HG03342 (cell line): ENCODE measurements around the gene TXNRD2.

Experiments used
- ATAC-seq: cut with Tn5 transposase; IDR thresholded peaks from one replicate; pipeline ENCODE4 v1.9.1; 2021; ENCODE audit warnings: mild to moderate bottlenecking, moderate library complexity; ENCODE audit not compliant: unreplicated experiment

TXNRD2 gene

DNA sequence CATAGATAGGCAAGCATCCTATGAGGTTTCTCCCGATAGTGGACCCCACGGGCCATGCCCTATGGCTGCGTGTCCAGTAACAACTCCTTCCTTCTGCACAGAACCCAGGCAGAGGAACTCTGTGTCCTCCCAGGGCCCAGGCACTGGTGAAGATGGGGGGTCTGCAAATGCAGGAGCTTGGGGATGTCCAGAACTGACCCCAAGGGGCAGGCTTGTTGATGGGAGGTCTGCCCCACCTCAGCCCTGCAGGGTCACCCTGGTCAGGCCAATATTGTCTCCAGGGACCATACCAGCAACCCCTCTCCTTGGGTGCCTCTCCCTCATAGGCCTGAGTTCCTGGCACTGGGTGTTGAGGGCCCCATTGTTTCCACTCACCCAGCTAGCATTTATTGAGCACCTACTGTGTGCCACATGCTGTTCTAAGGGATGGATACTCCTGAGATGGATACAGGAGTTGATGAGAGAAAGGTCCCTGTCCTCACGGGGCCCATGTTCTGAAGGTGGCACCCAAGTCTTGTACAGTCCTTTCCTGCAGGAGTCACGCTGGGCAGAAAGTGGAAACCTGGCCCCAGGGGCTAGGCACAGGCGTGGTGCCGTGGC, 26.3 kb upstream of the TXNRD2 start:
- no peak for ATAC-seq

GRCh38 chr22:19966908-19967750, 25.5 kb upstream of the TXNRD2 start:
- ATAC-seq: no peak

GRCh38 chr22:19965771-19966709, 24.4 kb upstream of the TXNRD2 start:
- no peak for ATAC-seq

DNA sequence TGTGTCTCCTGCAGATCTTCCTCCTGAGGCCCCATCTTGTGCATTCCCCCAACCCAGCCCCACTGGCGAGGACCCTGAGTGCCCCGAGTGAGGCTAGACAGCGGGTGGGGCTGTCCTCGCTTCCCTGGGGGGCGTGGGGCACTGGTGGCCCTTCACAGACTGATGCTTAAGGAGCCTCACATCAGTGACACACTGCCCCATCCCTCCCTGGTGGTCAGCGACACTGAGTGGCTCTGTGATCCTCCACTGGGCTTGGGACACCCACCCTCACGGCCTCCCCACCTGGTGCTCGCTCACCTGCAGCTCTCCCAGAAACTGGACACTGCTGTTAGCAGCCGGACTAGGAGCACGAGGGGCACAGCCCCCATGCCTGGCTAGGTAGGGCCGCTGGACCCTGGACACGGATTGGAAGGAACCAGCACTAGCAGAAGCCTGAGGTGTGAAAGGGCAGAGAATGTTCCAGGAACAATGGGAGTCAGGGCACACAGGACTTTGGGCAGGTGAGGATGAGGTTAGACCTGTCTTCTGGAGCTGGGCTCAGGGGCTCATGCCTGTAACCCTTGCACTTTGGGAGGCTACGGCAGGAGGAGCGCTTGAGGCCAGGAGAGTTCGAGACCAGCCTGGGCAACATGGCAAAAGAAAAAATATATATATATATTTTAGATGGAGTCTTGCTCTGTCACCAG, 23.2 kb upstream of the TXNRD2 start:
- ATAC-seq: no peak

GRCh38 chr22:19963863-19964642, 22.4 kb upstream of the TXNRD2 start:
- no peak for ATAC-seq

- no peak for ATAC-seq
Measured at GRCh38 chr22:19962909-19963806, 21.5 kb upstream of the TXNRD2 start.

DNA sequence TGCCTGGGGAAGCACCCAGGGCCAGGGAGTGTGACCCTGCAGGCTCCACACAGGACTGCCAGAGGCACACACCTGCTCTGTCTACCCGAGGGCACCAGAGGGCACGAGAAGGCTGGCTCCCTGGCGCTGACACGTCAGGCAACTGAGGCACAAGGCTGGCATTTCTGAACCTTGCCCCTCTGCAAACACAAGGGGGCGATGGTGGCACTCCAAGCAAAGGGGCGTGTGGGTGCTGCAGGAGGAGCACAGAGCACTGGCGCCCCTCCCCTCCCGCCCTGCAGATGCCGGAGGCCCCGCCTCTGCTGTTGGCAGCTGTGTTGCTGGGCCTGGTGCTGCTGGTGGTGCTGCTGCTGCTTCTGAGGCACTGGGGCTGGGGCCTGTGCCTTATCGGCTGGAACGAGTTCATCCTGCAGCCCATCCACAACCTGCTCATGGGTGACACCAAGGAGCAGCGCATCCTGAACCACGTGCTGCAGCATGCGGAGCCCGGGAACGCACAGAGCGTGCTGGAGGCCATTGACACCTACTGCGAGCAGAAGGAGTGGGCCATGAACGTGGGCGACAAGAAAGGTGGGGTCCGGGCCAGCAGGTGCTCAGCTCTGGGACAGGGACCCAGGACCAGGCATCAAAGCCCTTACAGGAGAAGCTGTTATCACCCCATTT, 20.8 kb upstream of the TXNRD2 start:
- no peak for ATAC-seq

- no peak for ATAC-seq
Measured at GRCh38 chr22:19961868-19962245, 20.2 kb upstream of the TXNRD2 start.

DNA sequence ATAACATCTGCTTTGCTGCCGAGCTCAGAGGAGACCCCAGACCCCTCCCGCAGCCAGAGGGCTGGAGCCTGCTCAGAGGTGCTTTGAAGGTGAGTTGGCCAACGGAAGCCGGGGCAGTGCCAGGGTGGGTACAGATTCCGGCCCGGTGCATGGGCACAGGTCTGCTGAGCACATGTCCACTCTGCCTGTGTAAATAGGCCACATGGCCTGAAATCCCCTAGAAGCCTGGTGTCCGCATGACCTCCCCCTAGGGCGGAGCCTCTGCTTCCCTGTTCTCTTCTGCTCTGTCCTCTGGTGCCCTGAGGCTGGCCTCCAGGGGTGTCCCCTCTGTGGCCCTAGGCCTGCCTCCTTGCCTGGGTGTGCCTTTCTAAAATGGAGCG, 19.6 kb upstream of the TXNRD2 start:
- ATAC-seq: no peak

GRCh38 chr22:19960491-19961200, 19.0 kb upstream of the TXNRD2 start:
- no peak for ATAC-seq

DNA sequence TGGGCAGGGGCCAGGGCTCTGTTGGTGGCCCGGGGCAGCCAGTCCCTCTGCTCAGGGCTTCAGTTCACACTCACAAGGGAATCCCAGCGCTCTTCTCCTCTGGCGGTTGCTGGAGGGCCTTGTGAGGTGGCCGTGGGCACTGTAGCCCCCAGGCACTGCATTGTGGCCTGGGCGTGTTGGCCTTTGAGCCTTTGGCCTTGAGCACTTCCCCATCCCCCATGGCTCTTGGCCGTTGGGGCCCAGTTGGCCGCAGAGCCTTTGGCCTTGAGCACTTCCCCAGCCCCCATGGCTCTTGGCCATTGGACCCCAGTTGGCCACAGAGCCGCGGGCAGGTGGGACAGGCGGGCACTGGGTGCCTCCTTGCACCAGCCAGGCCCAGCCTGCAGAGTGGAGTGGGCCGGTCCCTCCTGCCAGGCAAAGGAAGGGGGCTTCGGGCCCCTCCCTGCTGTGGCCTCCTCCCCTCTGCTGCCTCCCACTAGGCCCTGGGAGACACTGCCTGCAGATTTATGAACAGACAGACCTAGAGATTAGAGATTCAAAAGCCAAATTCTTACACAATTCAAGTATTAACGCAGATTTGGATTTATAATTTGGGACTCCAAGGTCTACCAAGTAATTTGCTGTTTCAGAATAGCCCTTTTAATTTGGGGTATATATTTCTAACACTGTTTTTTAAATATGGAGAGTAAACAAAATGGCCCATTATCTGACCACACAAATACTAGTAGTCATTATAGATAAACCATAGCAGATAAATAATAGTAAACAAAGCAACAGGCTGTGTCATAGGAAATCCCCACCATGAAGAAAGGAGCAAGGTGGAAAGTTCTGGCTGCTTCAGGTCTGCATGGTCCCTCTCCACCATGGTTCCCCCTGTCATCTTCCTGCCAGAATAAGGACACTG, 18.2 kb upstream of the TXNRD2 start:
- no peak for ATAC-seq

GRCh38 chr22:19959043-19959586, 17.5 kb upstream of the TXNRD2 start:
- no peak for ATAC-seq

GRCh38 chr22:19958083-19959042, 16.7 kb upstream of the TXNRD2 start:
- ATAC-seq: no peak

GRCh38 chr22:19957445-19957844, 15.8 kb upstream of the TXNRD2 start:
- no peak for ATAC-seq
